Suppressor macrophage treated with lipopolysaccharide for 4 hours (primary cell): Measurements from ENCODE around the gene ACTRT2.

Experiments
- DNase-seq: peaks from one replicate; pipeline ENCODE4 v3.0.0-alpha.2; 2020

The ACTRT2 gene

GRCh38 chr1:3033040-3033789 is 11.9 kb downstream of the ACTRT2 start:
- DNase-seq: no peak

GRCh38 chr1:3033790-3034090 is 12.5 kb downstream of the ACTRT2 start:
- DNase-seq: no peak

GRCh38 chr1:3034162-3034561 is 12.9 kb downstream of the ACTRT2 start:
- no peak for DNase-seq

- no peak for DNase-seq
These were observed 13.7 kb downstream of the ACTRT2 start for GRCh38 chr1:3034728-3035562.

- DNase-seq: no peak
These were observed 14.5 kb downstream of the ACTRT2 start for GRCh38 chr1:3035563-3036446.

GRCh38 chr1:3036447-3037280 is 15.4 kb downstream of the ACTRT2 start:
- DNase-seq: no peak

GRCh38 chr1:3037281-3038040 is 16.2 kb downstream of the ACTRT2 start:
- no peak for DNase-seq

- no peak for DNase-seq
These were observed 16.9 kb downstream of the ACTRT2 start for GRCh38 chr1:3038113-3038551.

- DNase-seq: no peak
These were observed 17.4 kb downstream of the ACTRT2 start for GRCh38 chr1:3038571-3039181.

GRCh38 chr1:3040004-3040403 is 18.7 kb downstream of the ACTRT2 start:
- DNase-seq: no peak

GRCh38 chr1:3042481-3042880 is 21.2 kb downstream of the ACTRT2 start:
- no peak for DNase-seq

- DNase-seq: no peak
These were observed 27.9 kb downstream of the ACTRT2 start for GRCh38 chr1:3049164-3049563.

GRCh38 chr1:3049905-3050304 is 28.6 kb downstream of the ACTRT2 start:
- DNase-seq: no peak

- no peak for DNase-seq
These were observed 29.3 kb downstream of the ACTRT2 start for GRCh38 chr1:3050603-3051002.

GRCh38 chr1:3051270-3052268 is 30.3 kb downstream of the ACTRT2 start:
- no peak for DNase-seq

GRCh38 chr1:3052501-3052900 is 31.2 kb downstream of the ACTRT2 start:
- DNase-seq: no peak

- no peak for DNase-seq
These were observed 32.2 kb downstream of the ACTRT2 start for GRCh38 chr1:3053366-3053980.

- DNase-seq: no peak
These were observed 32.7 kb downstream of the ACTRT2 start for GRCh38 chr1:3053986-3054385.

GRCh38 chr1:3054474-3054873 is 33.2 kb downstream of the ACTRT2 start:
- DNase-seq: no peak
